H9 (cell line): ENCODE measurements around the gene SPEF2. TPM values are rescaled to one million over a fixed set of nuclear protein-coding genes. Genes with fewer than 3 reads are reported as not detected.

Source experiments
- DNase-seq: peaks from one replicate; pipeline ENCODE4 v3.0.0-alpha.2; 2017
- H2AFZ ChIP-seq: one replicate; pipeline ENCODE4 v1.6.1; 2013; ENCODE audit warnings: mild to moderate bottlenecking, low read length, control low read depth, moderate library complexity
- H2AK5ac ChIP-seq: 2 replicates; pipeline ENCODE4 v1.6.1; 2013; ENCODE audit warnings: low read length, control low read depth, mixed read lengths; ENCODE audit not compliant: insufficient read length
- H2BK120ac ChIP-seq: one replicate; pipeline ENCODE4 v1.6.1; 2013; ENCODE audit warnings: low read depth, mild to moderate bottlenecking, low read length, control low read depth, inconsistent platforms; ENCODE audit not compliant: poor library complexity, severe bottlenecking
- H2BK12ac ChIP-seq: 2 replicates; pipeline ENCODE4 v1.6.1; 2013; ENCODE audit warnings: low read length, control low read depth, mixed read lengths, low read depth; ENCODE audit not compliant: insufficient read length
- H2BK15ac ChIP-seq: 2 replicates; pipeline ENCODE4 v1.6.1; 2013; ENCODE audit warnings: low read depth, low read length, control low read depth
- H2BK20ac ChIP-seq: one replicate; pipeline ENCODE4 v1.6.1; 2013; ENCODE audit warnings: low read depth, mild to moderate bottlenecking, low read length, control low read depth, inconsistent platforms; ENCODE audit not compliant: poor library complexity, severe bottlenecking
- H2BK5ac ChIP-seq: 2 replicates; pipeline ENCODE4 v1.6.1; 2013; ENCODE audit warnings: low read length, control low read depth, mixed read lengths; ENCODE audit not compliant: insufficient read length
- H3K14ac ChIP-seq: 2 replicates; pipeline ENCODE4 v1.6.1; 2013; ENCODE audit warnings: low read length, control low read depth; ENCODE audit not compliant: insufficient read depth
- H3K18ac ChIP-seq: 2 replicates; pipeline ENCODE4 v1.6.1; 2013; ENCODE audit warnings: low read depth, mild to moderate bottlenecking, mixed read lengths, low read length, control low read depth; ENCODE audit not compliant: insufficient read length
- H3K23ac ChIP-seq: 2 replicates; pipeline ENCODE4 v1.6.1; 2013; ENCODE audit warnings: low read length, control low read depth, mixed read lengths, low read depth; ENCODE audit not compliant: insufficient read length
- H3K23me2 ChIP-seq: 2 replicates; pipeline ENCODE4 v1.6.1; 2013; ENCODE audit warnings: low read depth, mild to moderate bottlenecking, mixed read lengths, low read length, control low read depth; ENCODE audit not compliant: insufficient read length, poor library complexity, severe bottlenecking
- H3K27ac ChIP-seq: 2 replicates; pipeline ENCODE4 v1.5.1; 2013; ENCODE audit warnings: low read length, control low read depth, mixed read lengths, low read depth; ENCODE audit not compliant: insufficient read length
- H3K27me3 ChIP-seq: 2 replicates; pipeline ENCODE4 v1.6.1; 2013; ENCODE audit warnings: low read length, control low read depth, inconsistent platforms; ENCODE audit not compliant: insufficient read depth
- H3K4ac ChIP-seq: 2 replicates; pipeline ENCODE4 v1.6.1; 2013; ENCODE audit warnings: low read depth, mild to moderate bottlenecking, control low read depth, inconsistent platforms, low read length, moderate library complexity
- H3K4me1 ChIP-seq: 2 replicates; pipeline ENCODE4 v1.6.1; 2013; ENCODE audit warnings: low read length, control low read depth, inconsistent platforms; ENCODE audit not compliant: insufficient read depth
- H3K4me2 ChIP-seq: 2 replicates; pipeline ENCODE4 v1.6.1; 2013; ENCODE audit warnings: low read length, control low read depth, mixed read lengths; ENCODE audit not compliant: insufficient read length, insufficient read depth
- H3K56ac ChIP-seq: 2 replicates; pipeline ENCODE4 v1.6.1; 2013; ENCODE audit warnings: low read depth, mild to moderate bottlenecking, mixed read lengths, low read length, control low read depth; ENCODE audit not compliant: insufficient read length
- H3K79me1 ChIP-seq: 2 replicates; pipeline ENCODE4 v1.6.1; 2013; ENCODE audit warnings: low read depth, mild to moderate bottlenecking, moderate library complexity, low read length, control low read depth, inconsistent platforms; ENCODE audit not compliant: insufficient read depth, poor library complexity, severe bottlenecking
- H3K79me2 ChIP-seq: 2 replicates; pipeline ENCODE4 v1.6.1; 2013; ENCODE audit warnings: low read length, control low read depth, inconsistent platforms; ENCODE audit not compliant: insufficient read depth
- H3K9ac ChIP-seq: 2 replicates; pipeline ENCODE4 v1.6.1; 2013; ENCODE audit warnings: low read length, control low read depth, mixed read lengths; ENCODE audit not compliant: insufficient read length; ENCODE audit errors: extremely low read depth
- H3K9me3 ChIP-seq: one replicate; pipeline ENCODE4 v1.6.1; 2013; ENCODE audit warnings: low read depth, low read length, inconsistent platforms; ENCODE audit not compliant: control insufficient read depth
- H3T11ph ChIP-seq: one replicate; pipeline ENCODE4 v1.6.1; 2013; ENCODE audit warnings: mild to moderate bottlenecking, low read length, control low read depth, inconsistent platforms
- H4K20me1 ChIP-seq: one replicate; pipeline ENCODE4 v1.6.1; 2013; ENCODE audit not compliant: control insufficient read depth, insufficient read length, insufficient read depth
- H4K5ac ChIP-seq: 2 replicates; pipeline ENCODE4 v1.6.1; 2013; ENCODE audit warnings: low read depth, mild to moderate bottlenecking, mixed read lengths, low read length, control low read depth; ENCODE audit not compliant: insufficient read length
- H4K8ac ChIP-seq: replicated peaks from 2 replicates; pipeline ENCODE4 v1.6.1; 2013; ENCODE audit warnings: low read length, control low read depth, mixed read lengths, low read depth; ENCODE audit not compliant: insufficient read length
- H4K91ac ChIP-seq: 2 replicates; pipeline ENCODE4 v1.6.1; 2013; ENCODE audit warnings: low read depth, mild to moderate bottlenecking, moderate library complexity, mixed read lengths, low read length, control low read depth; ENCODE audit not compliant: insufficient read length
- H3K27ac Mint-ChIP-seq, 3 experiments: 2 replicates in 2 of 3; 3 replicates in 1 of 3; pipeline ENCODE4 v1.8.0; 2020 to 2021; ENCODE audit warnings: mixed read lengths in 3 of 3, mild to moderate bottlenecking in 1 of 3, moderate library complexity in 1 of 3
- H3K27me3 Mint-ChIP-seq: 2 replicates; pipeline ENCODE4 v1.8.0; 2021; ENCODE audit warnings: low read depth, mild to moderate bottlenecking, moderate library complexity, mixed read lengths
- H3K36me3 Mint-ChIP-seq, 3 experiments: 2 replicates in 2 of 3; 3 replicates in 1 of 3; pipeline ENCODE4 v1.8.0; 2020 to 2021; ENCODE audit warnings: low read depth in 3 of 3, mixed read lengths in 3 of 3; ENCODE audit not compliant: insufficient read depth in 1 of 3
- H3K4me1 Mint-ChIP-seq, 2 experiments: 2 replicates each; pipeline ENCODE4 v1.8.0; 2020; ENCODE audit warnings: mixed read lengths in 2 of 2
- H3K4me3 Mint-ChIP-seq, 2 experiments: 2 replicates in 1 of 2; 3 replicates in 1 of 2; pipeline ENCODE4 v1.8.0; 2020 to 2021; ENCODE audit warnings: mild to moderate bottlenecking in 2 of 2, mixed read lengths in 2 of 2, moderate library complexity in 1 of 2
- H3K9me3 Mint-ChIP-seq, 2 experiments: 2 replicates in 1 of 2; 3 replicates in 1 of 2; pipeline ENCODE4 v1.8.0; 2020; ENCODE audit warnings: mild to moderate bottlenecking in 2 of 2, mixed read lengths in 2 of 2, moderate library complexity in 1 of 2
- CTCF ChIP-seq: fragments of 200-600 bp; sonication (generic); conservative IDR thresholded peaks from 3 replicates; pipeline ENCODE4 v1.8.0; 2021; ENCODE audit warnings: antibody characterized with exemption, mild to moderate bottlenecking
- WGBS: extraction: QIAGEN DNeasy Blood & Tissue Kit; methylation state at CpG from one replicate; pipeline ENCODE4 v1.1.7; 2013; ENCODE audit warnings: missing lambda C conversion rate, low lambda C conversion rate, mixed read lengths; ENCODE audit not compliant: insufficient read length; ENCODE audit errors: extremely low coverage; 5-methylcytosine and 5-hydroxymethylcytosine counted together
- total RNA-seq: library from RNA; stranded (reverse); gene quantifications from 2 replicates; pipeline ENCODE4 v1.2.1, GENCODE V29; 2021

Gene SPEF2
- total RNA-seq, 1 experiment from 2014 or later: 1.0 TPM

GRCh38 chr5:35754481-35754880 is 136.8 kb downstream of the SPEF2 start:
- no peak overlapping the region for H3K14ac ChIP-seq
- no CpG with 5 or more reads among the region's 1 CpG for WGBS
- no peak for DNase-seq
- no peak overlapping the region for H3K18ac ChIP-seq
- no peaks in the 10 kb centered on the region for H3K79me2 ChIP-seq
- H3K23ac ChIP-seq: no peak overlapping the region
- H2BK5ac ChIP-seq: no peak overlapping the region
- H3K4ac ChIP-seq: no peak overlapping the region
- H3K27ac Mint-ChIP-seq: no peak overlapping the region
- no peak overlapping the region for H4K91ac ChIP-seq
- H2BK12ac ChIP-seq: no peak overlapping the region
- H4K8ac ChIP-seq: no peak overlapping the region
- H3K79me1 ChIP-seq: no peaks in the 10 kb centered on the region
- H3K36me3 Mint-ChIP-seq: no peaks in the 10 kb centered on the region
- no peak overlapping the region for H3T11ph ChIP-seq
- no peak overlapping the region for H2BK120ac ChIP-seq
- H3K56ac ChIP-seq: no peak overlapping the region
- no peak overlapping the region for H3K9ac ChIP-seq
- no peak for TF ChIP-seq CTCF
- H2AFZ ChIP-seq: no peak overlapping the region
- no peak overlapping the region for H2AK5ac ChIP-seq
- no peaks in the 10 kb centered on the region for H3K9me3 ChIP-seq
- no peak overlapping the region for H3K4me2 ChIP-seq
- no peaks in the 10 kb centered on the region for H3K4me1 ChIP-seq
- no peak overlapping the region for H3K4me3 Mint-ChIP-seq
- peaks cover 41% of the 10 kb centered on the region for H3K27me3 ChIP-seq
- H2BK15ac ChIP-seq: no peak overlapping the region
- peaks cover 93% of the 10 kb centered on the region for H3K27me3 Mint-ChIP-seq
- H4K20me1 ChIP-seq: no peaks in the 10 kb centered on the region
- H3K23me2 ChIP-seq: no peaks in the 10 kb centered on the region
- H2BK20ac ChIP-seq: no peak overlapping the region
- no peak overlapping the region for H4K5ac ChIP-seq
- H3K27ac ChIP-seq: no peak overlapping the region
- peaks cover 17 to 19% of the 10 kb centered on the region in 2 experiments for H3K4me1 Mint-ChIP-seq
- H3K9me3 Mint-ChIP-seq: peaks cover 3 to 10% of the 10 kb centered on the region in 2 experiments; a peak in 3 of 5 replicates
